GM18499 (cell line): ENCODE measurements around the gene ZYG11B.
"Not testable (repeated sequence)": the region's sequence is repeated elsewhere in the genome, so short reads cannot be mapped to it uniquely, and the experiment has no call there.

ENCODE experiments used
- ATAC-seq: cut with Tn5 transposase; IDR thresholded peaks from one replicate; pipeline ENCODE4 v1.9.1; 2021; ENCODE audit warnings: moderate number of reproducible peaks; ENCODE audit not compliant: insufficient read depth, unreplicated experiment

Gene ZYG11B

GRCh38 chr1:52726265-52727113 lies at the start of gene ZYG11B:
ZYG11B (plus strand) TSS chr1:52726453; CDS start chr1:52726654, 201 bp downstream.
- ATAC-seq, result peak; percentile 76

- no peak for ATAC-seq
Measured at GRCh38 chr1:52677076-52677806, 49.0 kb upstream of the ZYG11B start.

- ATAC-seq, result no peak
Measured at GRCh38 chr1:52679048-52679447, 47.2 kb upstream of the ZYG11B start.

DNA sequence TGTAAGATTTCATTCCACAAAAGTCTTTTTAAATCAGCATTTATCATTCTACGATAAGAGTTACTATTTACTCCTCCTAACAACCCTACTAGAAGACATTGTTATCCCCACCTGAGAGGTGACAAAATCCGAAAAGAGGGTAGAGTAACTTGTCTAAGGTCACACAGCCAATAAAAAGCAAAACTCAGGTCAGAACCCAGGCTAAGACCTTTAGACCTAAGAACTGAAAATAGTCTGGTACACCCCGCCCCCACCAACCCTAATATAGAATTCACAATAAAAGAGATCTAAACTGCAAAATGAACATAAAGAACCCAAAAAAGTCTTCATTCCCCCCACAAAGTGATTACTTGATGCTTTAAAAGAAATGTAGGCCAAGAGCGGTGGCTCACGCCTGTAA lies 46.8 kb upstream of the ZYG11B start:
- ATAC-seq, result no peak

DNA sequence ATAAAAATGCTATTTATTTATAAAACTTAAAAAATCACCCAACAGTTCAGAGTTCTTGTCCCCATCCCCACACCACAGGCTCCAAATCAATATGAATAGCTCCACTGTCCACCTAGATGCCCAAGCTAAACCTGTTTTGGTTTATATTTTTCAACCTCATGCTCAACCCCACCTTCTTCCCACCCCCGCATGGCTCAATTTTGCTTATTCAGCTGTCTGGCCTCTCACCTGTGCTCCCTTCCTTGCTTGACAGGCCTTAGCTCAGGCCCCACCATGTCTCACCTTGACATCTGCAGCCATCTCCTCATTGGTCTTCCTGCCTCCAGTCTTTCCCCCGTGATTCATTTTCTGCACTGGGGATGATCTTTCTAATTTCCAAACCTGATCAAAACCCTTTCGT lies 45.9 kb upstream of the ZYG11B start:
- ATAC-seq, result no peak

- ATAC-seq, result no peak
Measured at GRCh38 chr1:52681136-52681535, 45.1 kb upstream of the ZYG11B start.

- ATAC-seq, result no peak
Measured at GRCh38 chr1:52683367-52683940, 42.8 kb upstream of the ZYG11B start.

DNA sequence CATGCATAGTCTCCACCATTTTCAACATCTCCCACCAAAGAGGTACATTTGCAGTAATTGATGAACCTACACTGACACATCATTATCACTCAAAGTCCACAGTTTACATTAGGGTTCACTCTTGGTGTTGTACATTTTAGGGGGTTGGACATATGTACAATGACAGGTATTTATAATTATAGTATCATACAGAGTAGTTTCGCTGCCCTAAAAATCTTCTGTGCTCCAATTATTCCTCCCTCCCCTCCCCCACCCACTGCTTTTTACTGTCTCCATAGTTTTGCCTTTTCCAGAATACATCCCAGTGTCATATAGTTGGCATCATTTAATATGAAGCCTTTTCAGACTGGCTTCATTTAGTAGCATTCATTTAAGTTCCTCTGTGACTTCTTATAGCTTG lies 41.7 kb upstream of the ZYG11B start:
- ATAC-seq, result no peak

DNA sequence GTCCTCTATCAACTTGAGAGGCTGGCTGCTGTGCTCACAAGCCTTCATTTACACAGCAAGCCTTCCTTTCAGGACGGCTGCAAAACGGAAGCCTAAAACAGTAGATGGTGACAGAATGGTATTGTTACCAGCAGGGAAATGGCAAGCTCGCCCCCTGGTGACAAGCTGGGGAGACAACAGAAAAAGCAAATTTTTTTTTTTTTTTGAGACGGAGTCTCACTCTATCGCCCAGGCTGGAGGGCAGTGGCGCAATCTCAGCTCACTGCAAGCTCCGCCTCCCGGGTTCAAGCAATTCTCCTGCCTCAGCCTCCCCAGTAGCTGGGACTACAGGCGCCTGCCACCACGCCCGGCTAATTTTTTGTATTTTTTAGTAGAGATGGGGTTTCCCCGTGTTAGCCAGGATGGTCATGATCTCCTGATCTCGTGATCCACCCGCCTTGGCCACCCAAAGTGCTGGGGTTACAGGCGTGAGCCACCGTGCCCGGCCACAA lies 39.9 kb upstream of the ZYG11B start:
- peak; percentile 54 for ATAC-seq

- ATAC-seq, result no peak
Measured at GRCh38 chr1:52686830-52687229, 39.4 kb upstream of the ZYG11B start.

DNA sequence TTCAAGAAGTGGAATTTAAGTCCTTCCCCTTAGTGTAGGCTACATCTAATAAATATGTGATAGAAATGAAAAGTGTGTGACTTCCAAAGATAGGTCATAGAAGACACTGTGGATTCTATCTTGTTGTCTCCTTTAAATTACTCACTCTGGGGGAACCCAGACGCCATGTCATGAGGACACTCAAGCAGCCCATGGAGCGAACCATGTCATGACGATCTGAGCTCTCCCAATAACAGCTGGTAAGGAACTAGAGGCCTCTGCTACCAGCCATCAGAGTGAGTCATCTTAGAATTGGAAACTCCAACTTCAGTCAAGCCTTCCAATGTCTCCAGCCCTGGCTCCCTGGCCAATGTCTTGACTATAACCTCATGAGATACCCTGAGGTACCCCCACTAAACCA lies 34.4 kb upstream of the ZYG11B start:
- ATAC-seq, result no peak

- ATAC-seq, result no peak
Measured at GRCh38 chr1:52692697-52693096, 33.6 kb upstream of the ZYG11B start.

DNA sequence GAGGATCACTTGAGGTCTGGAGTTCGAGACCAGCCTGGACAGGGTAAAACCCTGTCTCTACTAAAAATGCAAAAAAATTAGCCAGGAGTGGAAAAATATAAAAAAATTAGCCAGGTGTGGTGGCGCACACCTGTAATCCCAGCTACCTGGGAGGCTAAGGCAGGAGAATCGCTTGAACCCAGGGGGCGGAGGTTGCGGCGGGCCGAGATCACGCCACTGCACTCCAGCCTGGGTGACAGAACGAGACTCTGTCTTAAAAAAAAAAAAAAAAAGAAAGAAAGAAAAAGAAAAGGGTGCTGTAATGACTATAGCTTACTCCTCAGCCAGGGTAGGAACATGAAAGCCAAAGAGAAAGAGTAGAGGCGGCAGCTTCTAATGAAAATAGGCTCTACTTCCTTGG lies 32.9 kb upstream of the ZYG11B start:
- ATAC-seq, result not testable (repeated sequence)

GRCh38 chr1:52693843-52694242 lies 32.4 kb upstream of the ZYG11B start:
- ATAC-seq, result no peak

GRCh38 chr1:52695627-52696026 lies 30.6 kb upstream of the ZYG11B start:
- ATAC-seq, result no peak

GRCh38 chr1:52697795-52698674 lies 28.2 kb upstream of the ZYG11B start, which contains the start of gene COA7:
COA7 (minus strand) TSS chr1:52698347; CDS start chr1:52698326, 21 bp downstream.
- no peak for ATAC-seq

- peak; percentile 76 for ATAC-seq
Measured at GRCh38 chr1:52702886-52703787, 23.1 kb upstream of the ZYG11B start.

- no peak for ATAC-seq
Measured at GRCh38 chr1:52706136-52706670, 20.1 kb upstream of the ZYG11B start.
